Measurements from ENCODE around the gene NDC80. TPM values are rescaled to one million over a fixed set of nuclear protein-coding genes. Genes with fewer than 3 reads are reported as not detected.

The NDC80 gene
- total RNA-seq, 2 experiments from 2014 or later, result 6.3 to 7.5 TPM

- Mint-ChIP-seq H3K27me3 (no peaks in the 10 kb centered on the region), H3K36me3 (ENCODE audit: low read depth) (peaks cover 69% of the 10 kb centered on the region), H3K4me3 (no peak overlapping the region), H3K4me1 (ENCODE audit: low read depth) (peaks cover 5% of the 10 kb centered on the region), H3K27ac (no peak overlapping the region), H3K9me3 (no peaks in the 10 kb centered on the region)
- H3K36me3 ChIP-seq (ENCODE audit: insufficient read depth, low read length), result peaks cover 11% of the 10 kb centered on the region
- H3K27ac ChIP-seq (ENCODE audit: low read depth in 1 of 2, low read length in 2 of 2), result no peak overlapping the region
- ChIA-PET CTCF (no interaction called here), POLR2A (no interaction called here)
- H3K4me1 ChIP-seq (ENCODE audit: insufficient read depth, low read length), result no peaks in the 10 kb centered on the region
- H3K27me3 ChIP-seq (ENCODE audit: control insufficient read depth in 1 of 2, insufficient read depth in 2 of 2, low read length in 2 of 2), result no peaks in the 10 kb centered on the region
- H3K4me3 ChIP-seq (ENCODE audit: low read length), result no peak overlapping the region
- TF ChIP-seq CTCF (IDR thresholded peaks at IDR 0.05), result no peak
- intact Hi-C loops (cut with DNase I, micrococcal nuclease), result no loop called here
- DNase-seq (no peak), ATAC-seq (ENCODE audit: poor library complexity) (no peak)
- H3K9me3 ChIP-seq (ENCODE audit: control insufficient read depth in 1 of 2, insufficient read depth in 1 of 2, low read length in 2 of 2), result no peaks in the 10 kb centered on the region
These were observed 33.1 kb upstream of the NDC80 start for GRCh38 chr18:2538236-2538635.

- H3K27me3 ChIP-seq (ENCODE audit: control insufficient read depth in 1 of 2, insufficient read depth in 2 of 2, low read length in 2 of 2), result no peaks in the 10 kb centered on the region
- Mint-ChIP-seq H3K4me1 (ENCODE audit: low read depth) (peaks cover 5% of the 10 kb centered on the region), H3K27me3 (no peaks in the 10 kb centered on the region), H3K9me3 (no peaks in the 10 kb centered on the region), H3K4me3 (no peak overlapping the region), H3K27ac (no peak overlapping the region), H3K36me3 (ENCODE audit: low read depth) (peaks cover 72% of the 10 kb centered on the region)
- ATAC-seq (ENCODE audit: poor library complexity), result no peak
- intact Hi-C loops (cut with DNase I, micrococcal nuclease), result no loop called here
- ChIA-PET POLR2A (no interaction called here), CTCF (no interaction called here)
- H3K36me3 ChIP-seq (ENCODE audit: insufficient read depth, low read length), result peaks cover 11% of the 10 kb centered on the region
- H3K27ac ChIP-seq (ENCODE audit: low read depth in 1 of 2, low read length in 2 of 2), result no peak overlapping the region
- TF ChIP-seq CTCF (IDR thresholded peaks at IDR 0.05), result no peak
- no peaks in the 10 kb centered on the region for H3K4me1 ChIP-seq (ENCODE audit: insufficient read depth, low read length)
- no peak for DNase-seq
- no peaks in the 10 kb centered on the region for H3K9me3 ChIP-seq (ENCODE audit: control insufficient read depth in 1 of 2, insufficient read depth in 1 of 2, low read length in 2 of 2)
- no peak overlapping the region for H3K4me3 ChIP-seq (ENCODE audit: low read length)
These were observed 32.5 kb upstream of the NDC80 start for GRCh38 chr18:2538844-2539243.

GRCh38 chr18:2540575-2540974, 30.8 kb upstream of the NDC80 start:
- Mint-ChIP-seq H3K9me3 (no peaks in the 10 kb centered on the region), H3K4me3 (no peak overlapping the region), H3K36me3 (ENCODE audit: low read depth) (peaks cover 63% of the 10 kb centered on the region), H3K4me1 (ENCODE audit: low read depth) (peaks cover 5% of the 10 kb centered on the region), H3K27me3 (no peaks in the 10 kb centered on the region), H3K27ac (no peak overlapping the region)
- DNase-seq (no peak), ATAC-seq (ENCODE audit: poor library complexity) (no peak)
- H3K36me3 ChIP-seq (ENCODE audit: insufficient read depth, low read length), result peaks cover 11% of the 10 kb centered on the region
- H3K4me3 ChIP-seq (ENCODE audit: low read length), result no peak overlapping the region
- no peaks in the 10 kb centered on the region for H3K9me3 ChIP-seq (ENCODE audit: control insufficient read depth in 1 of 2, insufficient read depth in 1 of 2, low read length in 2 of 2)
- H3K4me1 ChIP-seq (ENCODE audit: insufficient read depth, low read length), result no peaks in the 10 kb centered on the region
- no peaks in the 10 kb centered on the region for H3K27me3 ChIP-seq (ENCODE audit: control insufficient read depth in 1 of 2, insufficient read depth in 2 of 2, low read length in 2 of 2)
- intact Hi-C loops (cut with DNase I, micrococcal nuclease), result loop anchor here in 1 of 2 experiments (5.0 to 10.0 kb wide), 3 partner anchors 423 to 1796 kb away; no protein-coding TSS in a partner anchor
- TF ChIP-seq CTCF (IDR thresholded peaks at IDR 0.05), result no peak
- POLR2A ChIA-PET, result no interaction called here
- no peak overlapping the region for H3K27ac ChIP-seq (ENCODE audit: low read depth in 1 of 2, low read length in 2 of 2)
- CTCF ChIA-PET, result interaction anchor here (2.2 kb wide), 1 partner anchor 203 kb away, joined by 10 read pairs; no protein-coding TSS in a partner anchor

All from CD4-positive, alpha-beta T cell (primary cell).